Ishikawa (cell line): ENCODE results near the gene MDFI.

ENCODE experiments used
- CEBPB ChIP-seq: IDR thresholded peaks from 2 replicates; pipeline ENCODE4 v1.6.1; 2012
- CREB1 ChIP-seq: IDR thresholded peaks from 2 replicates; pipeline ENCODE4 v1.6.1; 2012; ENCODE audit warnings: low read depth
- EGR1 ChIP-seq: IDR thresholded peaks from 2 replicates; pipeline ENCODE4 v1.6.1; 2012
- EP300 ChIP-seq: IDR thresholded peaks from 2 replicates; pipeline ENCODE4 v1.6.1; 2012; ENCODE audit warnings: borderline replicate concordance
- FOXM1 ChIP-seq: IDR thresholded peaks from 2 replicates; pipeline ENCODE4 v1.6.1; 2012; ENCODE audit warnings: low read depth, borderline replicate concordance
- MAX ChIP-seq: IDR thresholded peaks from 2 replicates; pipeline ENCODE4 v1.6.1; 2012
- NFIC ChIP-seq: IDR thresholded peaks from 2 replicates; pipeline ENCODE4 v1.6.1; 2012
- RAD21 ChIP-seq: IDR thresholded peaks from 2 replicates; pipeline ENCODE4 v1.6.1; 2012; ENCODE audit warnings: low read depth
- REST ChIP-seq: IDR thresholded peaks from 2 replicates; pipeline ENCODE4 v1.6.1; 2012; ENCODE audit warnings: low read depth, mild to moderate bottlenecking
- TAF1 ChIP-seq: IDR thresholded peaks from 2 replicates; pipeline ENCODE4 v1.6.1; 2012; ENCODE audit warnings: low read depth, mild to moderate bottlenecking
- TCF12 ChIP-seq: IDR thresholded peaks from 2 replicates; pipeline ENCODE4 v1.6.1; 2012; ENCODE audit warnings: low read depth
- TEAD4 ChIP-seq: IDR thresholded peaks from 2 replicates; pipeline ENCODE4 v1.6.1; 2012
- USF1 ChIP-seq: IDR thresholded peaks from 2 replicates; pipeline ENCODE4 v1.6.1; 2012
- YY1 ChIP-seq: IDR thresholded peaks from 2 replicates; pipeline ENCODE4 v1.6.1; 2012; ENCODE audit warnings: low read depth
- ZBTB7A ChIP-seq: IDR thresholded peaks from 2 replicates; pipeline ENCODE4 v1.6.1; 2012; ENCODE audit warnings: low read depth

Gene MDFI

GRCh38 chr6:41670703-41671360 is 32.6 kb downstream of the MDFI start:
- TF ChIP-seq REST (no peak), EGR1 (no peak), EP300 (no peak), CEBPB (no peak), TAF1 (no peak), MAX (no peak), ZBTB7A (no peak)

GRCh38 chr6:41671376-41671775 is 33.1 kb downstream of the MDFI start:
- TF ChIP-seq EGR1 (no peak), USF1 (no peak), YY1 (no peak), CEBPB (no peak), FOXM1 (no peak), NFIC (no peak), CREB1 (no peak), RAD21 (no peak), ZBTB7A (no peak)

GRCh38 chr6:41672016-41672415 is 33.7 kb downstream of the MDFI start:
- TF ChIP-seq CREB1 (no peak), RAD21 (no peak), REST (peak; percentile 23; the same call in 1 of the 2 replicates), NFIC (no peak), TCF12 (no peak)

GRCh38 chr6:41672816-41673703 is 34.8 kb downstream of the MDFI start:
- TF ChIP-seq MAX = no peak
- TF ChIP-seq TEAD4 = no peak
- TF ChIP-seq ZBTB7A = no peak
- TF ChIP-seq RAD21 = no peak
- no peak for TF ChIP-seq CREB1
- no peak for TF ChIP-seq REST

GRCh38 chr6:41673704-41674000 is 35.4 kb downstream of the MDFI start:
- TF ChIP-seq RAD21 (no peak), REST (no peak)
